HG02884 (cell line): ENCODE measurements around the gene ZNF26.
A peak's percentile ranks its signal among the peaks of the same experiment; 100 is the strongest.
"Not testable (repeated sequence)": the region's sequence is repeated elsewhere in the genome, so short reads cannot be mapped to it uniquely, and the experiment has no call there.

Experiments
- ATAC-seq: cut with Tn5 transposase; IDR thresholded peaks from one replicate; pipeline ENCODE4 v1.9.1; 2021; ENCODE audit warnings: mild to moderate bottlenecking, moderate library complexity; ENCODE audit not compliant: unreplicated experiment

The ZNF26 gene, protein sequence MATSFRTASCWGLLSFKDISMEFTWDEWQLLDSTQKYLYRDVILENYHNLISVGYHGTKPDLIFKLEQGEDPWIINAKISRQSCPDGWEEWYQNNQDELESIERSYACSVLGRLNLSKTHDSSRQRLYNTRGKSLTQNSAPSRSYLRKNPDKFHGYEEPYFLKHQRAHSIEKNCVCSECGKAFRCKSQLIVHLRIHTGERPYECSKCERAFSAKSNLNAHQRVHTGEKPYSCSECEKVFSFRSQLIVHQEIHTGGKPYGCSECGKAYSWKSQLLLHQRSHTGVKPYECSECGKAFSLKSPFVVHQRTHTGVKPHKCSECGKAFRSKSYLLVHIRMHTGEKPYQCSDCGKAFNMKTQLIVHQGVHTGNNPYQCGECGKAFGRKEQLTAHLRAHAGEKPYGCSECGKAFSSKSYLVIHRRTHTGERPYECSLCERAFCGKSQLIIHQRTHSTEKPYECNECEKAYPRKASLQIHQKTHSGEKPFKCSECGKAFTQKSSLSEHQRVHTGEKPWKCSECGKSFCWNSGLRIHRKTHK

DNA sequence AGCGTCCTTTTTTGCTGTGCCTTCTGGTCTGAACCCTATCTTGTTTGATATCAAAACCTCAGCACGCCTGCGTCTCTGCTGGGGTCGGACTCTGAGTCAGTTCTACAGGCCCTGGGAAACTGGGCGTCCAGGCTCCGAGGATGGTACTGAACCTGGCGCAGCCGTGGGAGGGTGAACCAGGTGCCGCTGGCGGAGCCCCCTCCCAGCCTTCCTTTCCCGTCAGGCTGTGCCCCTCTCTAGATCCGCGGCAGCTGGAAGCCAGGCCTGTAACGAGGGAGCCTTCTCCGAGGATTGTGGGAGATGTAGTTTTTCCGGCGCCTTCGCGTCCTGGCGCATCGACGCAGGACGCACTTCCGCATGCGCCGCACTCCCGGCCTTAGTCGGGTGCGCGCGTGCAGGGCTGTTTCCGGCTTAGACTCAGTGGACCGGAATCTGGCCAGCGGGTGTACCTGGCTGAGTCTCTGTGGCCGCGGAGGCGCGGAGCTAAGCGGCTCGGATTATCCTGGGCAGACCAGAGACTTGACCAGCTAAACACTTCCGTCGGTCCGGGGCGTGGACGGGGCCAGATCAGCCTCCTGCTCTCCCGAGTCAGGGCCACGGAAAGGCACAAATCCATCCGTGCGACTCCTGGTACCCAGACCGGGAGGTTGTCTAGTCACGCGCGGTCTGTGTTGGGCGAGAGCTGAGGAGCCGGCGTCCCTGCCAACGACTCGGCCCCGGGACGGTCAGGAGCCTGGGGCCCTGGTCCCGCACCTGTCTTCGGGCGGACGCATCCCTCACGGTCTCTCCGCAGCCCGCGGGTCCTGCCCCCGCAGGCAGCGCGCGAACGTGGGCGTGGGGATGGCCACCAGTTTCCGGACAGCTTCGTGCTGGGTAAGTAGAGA is at the start of gene ZNF26:
TSS of gene ZNF26 (plus strand) at position 367 of the 884 bp plus-strand sequence. CDS start at position 841, 474 bp downstream.
- ATAC-seq, result peak; percentile 93

DNA sequence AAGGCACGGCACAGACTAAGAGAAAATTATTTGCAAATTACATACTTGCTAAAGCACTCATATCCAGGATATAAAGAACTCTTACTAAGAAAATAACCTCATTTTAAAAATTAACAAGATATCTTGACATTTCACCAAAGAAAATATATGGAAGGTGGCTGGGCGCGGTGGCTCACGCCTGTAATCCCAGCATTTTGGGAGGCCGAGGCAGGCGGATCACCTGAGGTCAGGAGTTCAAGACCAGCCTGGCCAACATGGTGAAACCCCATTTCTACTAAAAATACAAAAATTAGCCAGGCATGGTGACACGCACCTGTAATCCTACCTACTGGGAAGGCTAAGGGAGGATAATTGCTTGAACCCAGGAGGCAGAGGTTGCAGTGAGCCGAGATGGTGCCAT is 49.2 kb upstream of the ZNF26 start:
- ATAC-seq, result not testable (repeated sequence)

DNA sequence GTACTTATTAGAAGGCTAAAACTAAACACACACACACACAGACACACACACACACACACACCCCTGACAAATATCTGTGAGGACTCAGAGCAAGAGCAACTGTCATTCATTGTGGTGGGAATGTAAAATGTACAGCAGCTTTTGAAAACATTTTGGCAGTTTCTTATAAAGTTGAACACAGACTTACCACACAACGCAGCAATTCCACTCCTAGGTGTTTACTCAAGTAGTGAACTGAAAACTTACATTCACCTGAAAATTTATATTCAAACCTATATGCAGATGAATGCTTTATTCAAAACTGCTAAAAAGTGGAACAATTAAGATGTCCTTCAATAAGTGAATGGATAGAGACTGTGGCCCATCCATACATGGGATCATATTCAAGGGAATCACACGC is 48.7 kb upstream of the ZNF26 start:
- ATAC-seq, result no peak

DNA sequence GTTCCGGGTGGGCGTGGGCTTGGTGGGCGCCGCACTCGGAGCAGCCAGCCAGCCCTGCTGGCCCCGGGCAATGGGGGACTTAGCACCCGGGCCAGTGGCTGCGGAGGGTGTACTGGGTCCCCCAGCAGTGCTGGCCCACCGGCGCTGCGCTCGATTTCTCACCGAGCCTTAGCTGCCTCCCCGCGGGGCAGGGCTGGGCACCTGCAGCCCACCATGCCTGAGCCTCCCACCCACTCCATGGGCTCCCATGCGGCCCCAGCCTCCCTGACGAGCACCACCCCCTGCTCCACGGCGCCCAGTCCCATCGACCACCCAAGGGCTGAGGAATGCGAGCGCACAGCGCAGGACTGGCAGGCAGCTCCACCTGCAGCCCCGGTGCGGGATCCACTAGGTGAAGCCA is 47.4 kb upstream of the ZNF26 start:
- ATAC-seq, result not testable (repeated sequence)

DNA sequence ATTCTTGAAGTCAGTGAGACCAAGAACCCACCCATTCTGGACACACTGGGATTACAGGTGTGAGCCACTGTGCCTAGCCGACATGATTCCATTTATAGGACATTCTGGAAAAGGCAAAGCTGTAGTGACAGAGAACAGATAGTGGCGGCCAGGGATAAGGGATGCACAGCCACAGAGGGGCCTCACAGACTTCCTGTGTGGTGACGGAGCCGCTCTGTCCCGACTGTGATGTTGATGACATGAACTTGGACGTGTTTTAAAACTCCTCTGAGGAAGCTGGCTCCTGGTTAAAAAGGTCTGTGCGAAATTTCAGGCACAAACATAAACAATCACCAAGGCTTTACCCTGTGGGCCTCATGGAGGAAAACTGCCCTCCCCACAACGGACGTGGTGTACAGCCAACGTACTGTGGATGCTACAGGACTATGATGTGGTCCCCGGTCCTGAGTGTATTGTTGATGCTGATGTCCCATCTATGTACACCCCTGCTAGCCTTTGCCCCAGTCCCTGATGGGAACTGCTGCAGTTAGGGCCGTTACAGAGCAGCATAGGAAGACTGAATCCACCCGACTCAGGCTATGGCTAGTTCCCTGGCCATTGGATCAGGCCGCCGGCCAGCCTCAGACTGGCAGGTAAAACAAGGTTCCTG is 46.0 kb upstream of the ZNF26 start:
- ATAC-seq, result no peak

DNA sequence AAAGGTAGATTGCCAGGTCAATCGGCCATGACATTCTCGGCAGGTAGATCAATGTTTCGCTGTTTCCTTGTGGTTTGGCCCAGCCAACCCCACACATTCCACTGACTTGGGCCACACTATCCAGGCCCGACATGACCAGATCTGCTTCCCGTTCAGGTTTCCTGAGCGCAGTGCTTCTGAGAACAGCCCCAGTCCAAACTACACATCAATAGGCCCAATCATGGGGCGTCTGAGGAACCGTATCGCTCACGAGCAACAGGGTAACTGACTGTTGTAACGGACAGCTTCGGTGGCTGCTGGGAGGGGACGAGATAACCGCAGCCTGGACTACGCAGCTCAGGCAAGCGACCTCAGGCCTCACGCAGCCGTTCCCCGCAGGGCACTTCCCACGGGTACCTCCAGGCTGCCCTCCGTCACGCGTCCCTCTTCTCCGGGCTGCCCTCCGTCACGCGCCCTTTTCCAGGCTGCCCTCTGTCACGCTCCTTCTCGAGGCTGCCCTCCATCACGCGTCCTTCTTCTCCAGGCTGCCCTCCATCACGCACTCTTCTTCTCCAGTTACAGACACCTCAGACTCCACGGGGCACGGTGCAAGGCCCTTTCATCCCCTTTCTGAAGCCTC is 44.7 kb upstream of the ZNF26 start:
- ATAC-seq, result no peak

DNA sequence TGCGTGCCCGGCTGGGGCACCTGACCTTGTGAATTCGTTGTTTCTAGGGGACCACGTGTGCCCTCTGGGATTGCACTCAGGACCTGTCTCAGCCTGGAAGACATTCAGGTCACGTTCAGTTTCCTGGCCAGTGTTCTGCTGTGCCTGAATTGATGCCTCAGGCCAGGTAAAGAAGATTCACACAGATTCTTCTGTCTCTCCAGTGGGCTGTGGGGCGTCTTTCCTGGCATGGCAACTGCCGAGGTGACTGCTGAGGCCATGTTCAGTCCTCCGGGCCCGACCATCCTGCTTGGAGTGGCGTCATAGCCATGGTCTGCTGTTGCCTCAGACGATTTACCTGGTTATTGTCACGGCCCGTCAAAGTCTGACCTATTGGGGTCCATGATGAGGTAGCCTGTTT is 43.6 kb upstream of the ZNF26 start:
- ATAC-seq, result no peak

DNA sequence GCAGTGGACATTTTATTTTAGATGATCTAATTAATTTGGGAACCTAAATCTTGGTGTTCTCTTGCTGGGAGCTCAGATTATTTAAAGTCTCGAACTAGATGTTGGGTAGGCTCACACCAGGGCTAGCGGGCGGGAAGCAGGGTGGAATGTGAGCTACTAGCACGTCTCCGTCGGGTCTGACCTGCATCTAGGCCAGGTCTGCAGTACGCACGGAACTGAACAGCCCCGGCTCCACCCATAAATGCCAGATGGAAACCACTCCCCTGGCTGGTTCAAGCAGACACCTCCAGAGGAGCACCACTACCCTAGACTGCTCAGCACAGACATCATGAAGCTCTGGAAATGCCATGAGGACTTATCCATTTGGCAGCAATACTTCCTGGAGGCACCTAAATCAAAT is 40.4 kb upstream of the ZNF26 start:
- no peak for ATAC-seq

DNA sequence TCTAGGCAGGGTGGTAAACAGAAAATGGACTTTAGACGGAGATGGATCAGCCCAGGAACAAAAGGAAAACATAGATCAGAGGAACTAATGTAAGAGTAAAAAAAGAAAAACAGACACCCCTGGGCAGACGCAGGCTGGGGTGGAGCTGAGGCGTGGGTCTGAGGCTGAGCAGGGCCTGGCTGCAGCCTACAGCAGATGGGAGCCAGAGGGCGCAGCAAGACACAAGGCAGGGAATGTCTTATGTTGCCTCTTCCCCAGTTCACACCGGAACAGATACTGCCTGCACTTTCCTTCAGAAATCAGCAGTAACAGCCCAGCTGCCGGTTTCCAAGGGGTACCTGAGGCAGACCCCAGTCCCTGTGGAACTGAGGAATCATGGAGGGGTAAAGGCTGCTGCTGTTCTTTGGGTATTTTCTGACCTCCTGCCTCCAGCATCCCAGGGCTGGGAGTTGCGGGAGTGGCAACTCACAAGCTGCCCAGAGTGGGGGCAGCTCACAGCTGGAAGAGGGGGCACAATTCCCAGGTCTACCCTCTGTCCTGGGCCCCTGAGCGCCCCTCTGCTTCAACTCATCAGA is 39.8 kb upstream of the ZNF26 start:
- no peak for ATAC-seq

DNA sequence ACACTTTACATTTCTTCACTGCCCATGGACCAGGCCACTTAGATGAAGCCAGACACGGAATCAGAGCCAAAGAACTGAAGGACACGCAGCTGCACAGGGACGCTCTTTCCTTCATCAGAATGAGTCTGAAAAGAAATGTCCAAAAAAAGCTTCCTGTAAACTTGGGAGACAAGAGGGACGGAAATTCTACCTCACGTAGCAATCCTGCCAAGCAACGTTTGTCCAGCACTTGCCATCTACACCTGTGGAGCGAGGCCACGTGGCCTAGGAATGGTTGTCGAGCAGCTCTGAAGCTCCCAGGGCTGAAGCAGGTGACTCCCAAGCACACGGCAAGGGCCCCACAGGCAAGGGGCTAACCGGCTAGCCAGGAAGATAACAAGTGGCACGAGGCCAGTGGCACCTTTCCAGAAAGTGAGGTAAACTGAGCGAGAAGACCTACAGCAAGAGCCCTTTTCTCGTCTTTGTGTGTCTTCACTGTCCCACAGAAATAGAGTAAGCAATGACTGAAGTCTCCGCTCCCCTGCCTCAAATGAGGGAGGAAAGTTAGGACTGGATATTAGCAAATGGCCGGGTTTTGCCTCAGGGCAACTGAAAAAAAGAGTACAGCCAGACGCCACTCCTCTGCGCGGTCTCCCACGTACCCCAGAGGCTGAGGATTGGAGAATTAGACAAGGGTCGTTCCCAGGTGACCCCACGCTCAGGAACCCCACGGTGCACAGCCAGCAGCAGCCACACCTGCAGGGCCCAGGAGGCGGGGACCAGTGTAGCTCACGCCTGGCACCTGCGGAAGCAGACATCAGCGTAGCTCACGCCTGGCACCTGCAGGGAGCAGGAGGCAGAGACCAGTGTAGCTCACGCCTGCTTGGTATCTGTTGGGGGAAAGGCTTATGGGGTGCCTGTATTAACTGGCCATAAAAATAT is 37.8 kb upstream of the ZNF26 start:
- no peak for ATAC-seq

DNA sequence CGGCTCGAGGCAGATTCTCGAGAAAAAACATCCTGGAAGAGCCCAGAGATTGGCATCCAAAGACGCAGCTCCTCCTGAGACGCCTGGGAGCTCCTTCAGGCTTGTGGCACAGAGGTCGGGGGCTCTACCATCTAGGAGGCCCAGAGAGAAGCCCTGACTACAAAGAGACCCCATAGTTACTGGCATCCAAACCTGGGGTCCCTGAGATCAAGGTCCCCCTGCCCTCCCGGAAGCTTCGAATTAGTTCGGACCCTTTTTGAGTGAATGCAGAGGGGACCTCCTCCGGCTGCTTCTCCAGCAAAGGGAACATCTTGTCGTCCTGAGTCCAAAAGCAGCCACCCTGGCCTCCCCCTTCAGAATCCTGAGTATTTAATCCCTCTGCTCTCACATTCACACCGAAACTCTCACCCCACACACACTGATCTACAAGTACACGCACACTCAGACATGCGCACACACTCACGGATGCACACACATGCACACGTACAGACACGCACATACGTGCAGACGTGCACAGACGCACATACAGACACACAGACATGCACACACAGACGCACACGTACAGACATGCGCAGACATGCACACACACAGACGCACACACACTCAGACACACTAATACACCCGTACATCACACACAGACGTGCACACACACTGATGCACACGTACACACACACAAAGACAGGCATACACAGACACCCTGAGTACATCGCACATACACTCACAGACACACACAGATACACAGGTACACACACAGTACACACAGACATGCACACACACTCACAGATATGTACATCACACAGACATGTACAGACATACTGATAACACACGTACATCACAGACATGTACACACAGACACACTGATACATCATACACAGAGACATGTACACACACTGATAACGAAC is 36.0 kb upstream of the ZNF26 start:
- ATAC-seq, result no peak

DNA sequence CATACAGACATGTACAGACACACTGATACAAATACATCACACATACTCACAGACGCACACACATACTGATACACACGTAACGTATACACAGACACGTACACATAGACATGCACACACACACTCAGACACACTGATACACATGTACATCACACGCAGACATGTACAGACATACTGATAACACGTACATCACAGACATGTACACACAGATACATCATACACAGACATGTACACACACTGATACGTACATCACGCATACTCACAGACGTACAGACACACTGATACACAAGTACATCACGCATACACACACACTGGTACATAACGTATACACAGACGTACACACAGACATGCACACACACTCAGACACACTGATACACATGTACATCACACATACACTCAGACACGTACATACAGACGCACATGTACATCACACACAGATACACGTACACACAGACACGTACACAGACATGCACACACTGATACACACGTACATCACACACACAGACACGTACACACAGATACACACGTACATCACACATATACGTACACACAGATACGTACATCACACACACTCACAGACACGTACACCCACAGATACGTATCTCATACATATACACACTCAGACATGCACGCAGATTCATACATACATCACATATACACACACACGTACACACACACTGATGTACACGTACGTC is 35.2 kb upstream of the ZNF26 start:
- ATAC-seq, result no peak

DNA sequence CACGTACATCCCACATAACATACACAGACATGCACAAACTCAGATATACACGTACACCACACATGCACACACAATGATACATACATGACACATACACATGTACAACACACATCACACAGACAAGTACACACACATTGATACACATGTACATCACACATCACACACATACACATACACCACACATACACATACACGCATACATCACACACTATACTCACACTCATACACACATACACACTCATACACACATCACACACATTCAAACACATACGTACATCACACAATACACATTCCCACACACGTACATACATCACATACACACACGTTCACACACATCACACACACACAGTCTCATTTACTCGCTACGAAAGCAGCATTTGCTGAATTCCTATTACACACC is 34.5 kb upstream of the ZNF26 start:
- ATAC-seq, result no peak

DNA sequence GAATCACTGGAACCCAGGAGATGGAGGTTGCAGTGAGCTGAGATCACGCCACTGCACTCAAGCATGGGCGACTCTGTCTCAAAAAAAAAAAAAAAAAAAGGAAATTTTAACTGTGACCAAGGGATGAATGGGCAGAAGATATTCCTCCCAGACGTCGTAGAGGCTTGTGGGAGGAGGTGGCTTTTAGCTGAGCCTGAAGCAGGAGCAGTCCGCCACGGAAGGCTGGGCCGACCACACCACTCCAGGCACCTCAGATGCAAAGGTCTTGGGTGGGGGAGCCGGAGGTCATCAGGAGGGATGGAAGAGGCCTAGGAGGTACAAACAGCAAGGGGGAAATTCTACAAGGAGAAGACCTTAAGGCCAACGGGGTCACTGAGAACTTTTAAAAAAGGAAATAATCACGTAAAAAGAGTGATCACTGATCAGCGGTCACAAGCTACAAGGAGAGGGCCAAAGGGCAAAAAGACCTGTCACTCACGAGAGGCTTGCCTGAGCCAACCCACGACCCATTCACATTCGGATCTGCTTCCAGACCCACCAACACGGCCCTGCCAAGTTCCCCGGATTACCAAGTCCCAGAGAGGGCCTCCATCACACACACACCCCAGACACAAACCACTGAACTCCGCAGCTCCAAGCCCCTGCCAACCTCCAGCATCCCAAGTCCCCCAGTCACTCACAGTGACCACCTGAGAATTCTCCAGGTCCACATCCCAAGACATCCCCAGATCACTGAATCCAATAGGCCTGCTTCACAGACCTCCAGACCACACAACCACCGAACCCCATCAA is 33.6 kb upstream of the ZNF26 start:
- no peak for ATAC-seq

DNA sequence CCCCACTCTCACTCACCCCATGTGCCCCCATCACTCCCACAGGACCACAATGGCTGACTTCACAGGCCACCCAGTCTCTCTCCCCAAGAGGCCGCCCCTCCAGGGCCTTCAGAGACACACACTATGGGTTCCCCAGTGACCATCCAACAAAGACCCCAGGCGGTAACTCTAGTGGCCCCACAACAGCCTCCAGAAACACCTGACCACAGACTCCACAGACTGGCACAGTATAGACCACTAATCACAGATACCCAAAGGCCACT is 33.1 kb upstream of the ZNF26 start:
- no peak for ATAC-seq

DNA sequence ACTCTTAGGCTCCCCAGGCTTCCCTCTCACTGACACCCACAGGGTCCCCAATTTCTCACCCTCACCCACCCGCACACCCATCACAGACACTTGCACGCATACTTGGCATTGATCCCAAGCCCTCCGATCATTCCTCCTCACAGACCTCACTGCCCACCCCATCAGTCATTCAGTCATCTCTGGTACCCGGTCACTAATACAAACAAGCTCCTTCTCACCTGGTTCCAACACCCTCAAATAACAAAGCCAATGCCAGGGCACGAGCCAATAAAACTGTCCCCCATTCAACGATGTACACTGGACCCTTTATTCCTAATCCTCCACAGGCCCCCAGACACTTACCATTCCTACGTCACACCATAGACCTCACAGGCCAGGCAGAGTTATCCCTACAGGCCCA is 32.4 kb upstream of the ZNF26 start:
- no peak for ATAC-seq

DNA sequence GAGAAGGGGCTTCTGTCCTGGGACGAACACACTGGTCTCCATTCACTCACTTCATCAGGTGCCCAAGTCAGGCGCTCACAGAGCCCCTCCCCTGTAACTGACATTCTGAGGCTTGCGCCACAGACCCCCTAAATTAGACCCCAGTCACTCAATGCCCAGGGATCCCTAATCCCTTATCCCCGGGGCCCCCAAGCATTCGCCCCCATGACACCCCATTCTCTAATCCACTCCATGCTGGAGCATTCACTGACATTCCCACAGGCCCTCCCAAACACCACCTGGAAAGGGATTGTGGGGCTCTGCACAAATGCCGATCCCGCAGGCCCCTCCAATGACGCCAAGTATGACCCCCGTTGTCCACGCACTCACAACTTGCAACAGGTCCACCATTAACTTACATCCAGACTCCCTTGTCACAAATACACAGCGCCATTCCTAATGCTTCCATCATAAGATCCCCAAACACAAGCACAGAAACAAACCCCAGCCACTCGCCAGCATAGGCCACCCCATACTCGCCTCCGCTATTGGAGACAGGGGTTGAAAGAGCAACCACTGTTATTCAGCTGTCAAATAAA is 31.6 kb upstream of the ZNF26 start:
- no peak for ATAC-seq
